Panc1 (cell line): ENCODE data around the gene LMNTD1.

ENCODE experiments used
- POLR2AphosphoS5 ChIP-seq: IDR thresholded peaks from 2 replicates; pipeline ENCODE4 v1.6.1; 2012; ENCODE audit warnings: mild to moderate bottlenecking, low read depth, low read length, moderate library complexity
- REST ChIP-seq, 2 experiments: IDR thresholded peaks; 2 replicates each; pipeline ENCODE4 v1.6.1; 2011 to 2012; ENCODE audit warnings: low read depth in 2 of 2, control low read depth in 1 of 2, low read length in 1 of 2, mild to moderate bottlenecking in 1 of 2, moderate library complexity in 1 of 2; ENCODE audit not compliant: insufficient read depth in 1 of 2
- TCF7L2 ChIP-seq: IDR thresholded peaks from 2 replicates; pipeline ENCODE4 v1.6.1; 2011; ENCODE audit warnings: mild to moderate bottlenecking, low read depth, low read length, inconsistent platforms
- TF ChIP-seq, protein P1 (sequence below): fragments of 450-650 bp; IDR thresholded peaks from 2 replicates; pipeline ENCODE4 v1.5.1; 2017; ENCODE audit warnings: mild to moderate bottlenecking

DNA sequence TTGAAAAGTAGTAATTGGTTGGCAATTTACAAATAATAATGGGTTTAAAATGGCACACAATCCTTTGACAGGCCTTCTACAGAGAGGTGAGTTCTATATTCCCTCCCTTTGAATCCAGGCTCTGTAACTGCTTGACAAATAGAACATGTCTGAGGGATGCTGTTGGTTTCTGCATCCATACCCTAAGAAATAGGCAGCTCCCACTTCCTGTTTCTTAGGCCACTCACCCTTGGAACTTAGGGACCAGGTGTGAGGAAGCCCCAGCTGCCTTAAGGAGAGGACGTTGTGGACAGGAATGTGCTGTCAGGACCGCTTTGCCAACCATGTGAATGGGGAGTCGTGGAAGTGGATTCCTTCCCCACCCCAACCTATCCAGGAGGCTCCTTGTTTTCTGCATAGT lies 59.4 kb downstream of the LMNTD1 start:
- no peak for TF ChIP-seq REST (IDR thresholded peaks at IDR 0.05; ENCODE audit: insufficient read depth in 1 of 2, low read depth in 2 of 2, low read length in 1 of 2)
- TF ChIP-seq, protein P1, sequence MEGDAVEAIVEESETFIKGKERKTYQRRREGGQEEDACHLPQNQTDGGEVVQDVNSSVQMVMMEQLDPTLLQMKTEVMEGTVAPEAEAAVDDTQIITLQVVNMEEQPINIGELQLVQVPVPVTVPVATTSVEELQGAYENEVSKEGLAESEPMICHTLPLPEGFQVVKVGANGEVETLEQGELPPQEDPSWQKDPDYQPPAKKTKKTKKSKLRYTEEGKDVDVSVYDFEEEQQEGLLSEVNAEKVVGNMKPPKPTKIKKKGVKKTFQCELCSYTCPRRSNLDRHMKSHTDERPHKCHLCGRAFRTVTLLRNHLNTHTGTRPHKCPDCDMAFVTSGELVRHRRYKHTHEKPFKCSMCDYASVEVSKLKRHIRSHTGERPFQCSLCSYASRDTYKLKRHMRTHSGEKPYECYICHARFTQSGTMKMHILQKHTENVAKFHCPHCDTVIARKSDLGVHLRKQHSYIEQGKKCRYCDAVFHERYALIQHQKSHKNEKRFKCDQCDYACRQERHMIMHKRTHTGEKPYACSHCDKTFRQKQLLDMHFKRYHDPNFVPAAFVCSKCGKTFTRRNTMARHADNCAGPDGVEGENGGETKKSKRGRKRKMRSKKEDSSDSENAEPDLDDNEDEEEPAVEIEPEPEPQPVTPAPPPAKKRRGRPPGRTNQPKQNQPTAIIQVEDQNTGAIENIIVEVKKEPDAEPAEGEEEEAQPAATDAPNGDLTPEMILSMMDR: no peak
- TF ChIP-seq TCF7L2: no peak
- no peak for TF ChIP-seq POLR2AphosphoS5
